Measurements from ENCODE around the gene MIGA1.
"Not testable (repeated sequence)": the region's sequence is repeated elsewhere in the genome, so short reads cannot be mapped to it uniquely, and the experiment has no call there.

MIGA1 gene

GRCh38 chr1:77797991-77798390, 18.5 kb downstream of the MIGA1 start:
- DNase-seq (ENCODE audit: low read depth): no peak

DNA sequence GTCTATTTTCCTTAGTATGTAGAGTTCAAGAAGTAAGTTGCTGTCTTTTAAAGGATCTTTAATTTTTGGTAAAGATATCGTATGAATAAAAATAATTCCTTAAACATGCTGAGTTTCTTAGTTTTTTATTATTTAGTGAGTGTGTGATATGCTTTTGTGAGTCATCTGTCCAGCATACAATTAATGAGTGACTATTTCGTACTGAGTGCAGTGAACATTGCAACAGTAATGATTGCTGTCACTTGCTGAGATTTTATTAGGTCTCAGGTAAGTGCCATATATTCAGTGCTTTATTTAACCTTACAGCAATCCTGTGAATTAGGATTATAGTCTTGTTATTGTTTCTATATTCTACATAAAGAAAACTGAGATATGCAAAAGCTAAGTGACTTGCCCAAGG, 22.6 kb downstream of the MIGA1 start:
- no peak for DNase-seq (ENCODE audit: low read depth)

DNA sequence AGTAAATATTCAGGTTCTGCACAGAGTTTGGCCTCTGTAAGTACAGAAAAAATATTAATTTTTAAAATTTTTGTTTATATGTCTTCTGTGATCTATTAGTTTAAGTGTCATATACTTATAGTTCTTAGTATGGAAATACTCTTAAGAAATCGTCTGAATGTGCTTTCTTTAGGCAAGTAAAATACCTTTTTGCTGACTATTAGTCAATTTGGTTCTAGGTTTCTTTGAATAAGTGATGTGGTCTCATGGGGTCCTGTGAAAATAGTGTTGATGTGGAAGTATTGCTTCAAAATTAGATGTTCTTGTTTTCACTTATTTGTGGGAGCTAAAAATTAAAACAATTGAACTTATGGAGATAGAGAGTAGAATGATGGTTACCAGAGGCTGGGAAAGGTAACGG, 23.9 kb downstream of the MIGA1 start:
- DNase-seq (ENCODE audit: low read depth): no peak

- not testable (repeated sequence) for DNase-seq (ENCODE audit: low read depth)
Measured at GRCh38 chr1:77809787-77810462, 30.5 kb downstream of the MIGA1 start.

DNA sequence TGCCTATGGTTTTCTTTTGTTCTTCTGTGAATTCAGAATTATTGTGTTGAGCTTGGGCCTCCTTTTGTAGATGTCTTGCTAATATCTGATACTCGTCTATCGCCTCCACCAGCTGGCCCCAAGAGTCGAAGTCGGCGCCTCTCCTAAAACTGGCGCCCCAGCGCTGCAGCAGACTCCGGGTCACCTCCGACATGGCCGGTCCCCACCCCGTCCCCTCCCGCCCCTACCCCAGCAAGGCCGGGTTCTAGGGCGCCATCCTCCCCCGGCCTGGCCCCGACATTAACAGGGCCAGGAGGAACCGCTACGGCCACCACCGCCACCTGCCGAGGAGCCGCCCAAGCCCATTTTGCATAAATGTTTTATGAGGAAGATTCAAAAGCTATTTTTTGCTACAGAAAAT, 32.1 kb downstream of the MIGA1 start:
- not testable (repeated sequence) for DNase-seq (ENCODE audit: low read depth)

DNA sequence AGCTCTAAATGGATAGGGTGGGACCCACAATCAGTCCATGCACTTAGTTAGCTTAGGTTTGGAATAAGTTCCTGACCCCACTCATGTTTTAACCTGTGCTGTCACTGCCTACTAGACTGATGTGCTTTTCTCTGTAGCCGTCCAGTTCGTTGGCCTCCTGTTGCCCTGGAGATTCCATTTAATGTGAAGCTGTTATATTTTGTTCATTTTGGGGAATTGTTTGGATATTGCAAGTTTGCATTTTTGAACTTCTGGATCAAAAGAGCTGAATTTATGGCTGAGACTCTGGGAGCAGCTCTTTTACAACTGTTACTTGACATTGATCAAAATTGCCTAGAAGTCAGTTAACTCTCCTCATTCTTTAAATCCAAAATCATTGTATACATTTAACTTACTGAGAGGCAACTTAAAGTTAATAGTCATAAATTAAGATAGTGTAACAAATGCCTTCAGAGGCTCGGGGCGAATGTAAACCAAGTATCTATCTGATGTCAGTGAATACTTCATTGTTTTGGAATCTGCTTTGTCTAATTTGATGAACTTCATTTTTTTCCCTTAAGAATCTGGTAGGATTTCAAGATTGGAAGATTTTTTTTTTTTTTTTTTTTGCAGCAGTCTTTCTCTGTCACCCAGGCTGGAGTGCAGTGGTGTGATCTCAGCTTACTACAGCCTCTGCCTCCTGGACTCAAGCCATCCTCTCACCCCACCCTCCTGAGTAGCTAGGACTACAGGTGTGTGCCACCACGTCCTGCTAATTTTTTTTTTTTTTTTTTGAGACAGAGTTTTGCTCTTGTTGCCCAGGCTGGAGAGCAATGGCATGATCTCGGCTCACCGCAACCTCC, 38.1 kb downstream of the MIGA1 start:
- no peak for DNase-seq (ENCODE audit: low read depth)

DNA sequence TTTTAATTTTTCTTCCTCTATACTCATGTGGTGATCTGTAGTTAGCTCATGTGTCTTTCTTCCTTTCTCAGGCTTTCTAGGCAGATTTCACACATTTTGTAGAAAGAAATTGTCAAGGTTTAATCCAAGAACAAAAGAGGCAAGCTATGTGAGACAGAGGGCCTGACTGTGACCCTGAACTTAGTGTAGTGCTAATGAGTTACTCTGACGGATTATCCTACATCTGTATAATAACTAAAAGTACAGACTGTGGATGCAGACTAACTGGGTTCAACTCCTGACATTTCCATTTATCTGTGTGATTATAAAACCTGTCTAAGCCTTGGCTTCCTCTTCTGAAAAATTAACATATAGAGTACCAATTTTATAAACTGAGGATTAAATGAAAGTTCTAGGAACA, 40.7 kb downstream of the MIGA1 start:
- DNase-seq (ENCODE audit: low read depth): no peak

DNA sequence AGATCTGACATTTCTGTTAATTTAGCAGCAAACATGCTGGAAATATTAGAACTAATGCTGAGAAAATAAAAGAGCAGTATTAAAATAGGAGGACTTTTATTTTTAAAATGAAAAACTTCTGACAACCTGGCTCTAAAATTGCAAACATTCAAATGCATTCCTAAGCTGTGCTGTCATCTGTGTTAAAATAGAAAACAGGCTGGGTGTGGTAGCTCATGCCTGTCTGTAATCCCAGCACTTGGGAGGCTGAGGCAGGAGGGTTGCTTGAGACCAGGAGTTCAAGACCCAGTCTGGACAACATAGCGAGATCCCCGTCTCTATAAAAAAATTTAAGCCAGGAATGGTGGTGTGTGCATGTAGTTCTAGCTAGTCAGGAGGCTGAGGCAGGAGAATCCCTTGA, 44.6 kb downstream of the MIGA1 start:
- DNase-seq (ENCODE audit: low read depth): no peak

DNA sequence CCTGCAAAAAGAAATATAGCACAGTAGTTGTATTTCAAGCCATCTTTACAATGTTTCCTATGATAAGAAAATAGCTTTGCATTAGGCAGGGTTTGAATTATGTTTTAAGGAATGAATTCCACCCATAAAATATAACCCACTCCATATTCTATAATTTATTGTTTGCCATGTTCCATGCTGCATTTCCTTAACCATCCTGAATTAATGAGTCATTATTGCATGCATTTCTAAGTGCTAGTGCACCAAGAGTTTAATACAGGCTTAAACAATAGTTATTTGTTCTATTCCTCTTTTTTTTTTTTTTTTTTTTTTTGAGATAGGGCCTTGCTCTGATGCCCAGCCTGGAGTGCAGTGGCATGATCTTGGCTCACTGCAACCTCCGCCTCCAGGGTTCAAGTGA, 45.2 kb downstream of the MIGA1 start:
- no peak for DNase-seq (ENCODE audit: low read depth)

DNA sequence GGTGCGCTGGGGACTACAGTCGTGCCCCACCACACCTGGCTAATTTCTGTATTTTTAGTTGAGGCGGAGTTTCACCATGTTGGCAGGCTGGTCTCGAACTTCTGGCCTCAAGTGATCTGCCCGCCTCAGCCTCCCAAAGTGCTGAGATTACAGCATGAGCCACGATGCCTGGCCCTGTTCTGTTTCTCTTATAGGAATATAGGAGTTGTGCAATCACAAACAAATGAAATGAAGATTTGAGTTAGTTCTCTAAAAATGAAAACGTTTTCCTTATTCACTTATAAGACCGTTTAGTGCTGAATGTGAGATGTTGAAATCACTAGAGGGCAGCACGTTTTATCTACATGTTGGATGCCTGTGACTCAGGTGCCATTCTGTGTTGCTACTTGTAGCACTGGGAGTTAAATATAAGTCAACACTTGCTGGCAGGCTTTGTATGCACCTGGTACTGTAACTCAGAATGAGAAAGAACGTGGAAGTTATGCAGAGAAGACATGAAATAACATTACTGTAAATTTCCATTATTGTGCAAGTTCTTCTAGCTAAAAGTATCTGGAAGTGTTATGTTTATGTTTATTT, 45.8 kb downstream of the MIGA1 start:
- DNase-seq (ENCODE audit: low read depth): no peak

GRCh38 chr1:77826851-77827250, 47.4 kb downstream of the MIGA1 start:
- DNase-seq (ENCODE audit: low read depth): not testable (repeated sequence)

GRCh38 chr1:77828098-77828497, 48.6 kb downstream of the MIGA1 start:
- no peak for DNase-seq (ENCODE audit: low read depth)

GRCh38 chr1:77829851-77830250, 50.4 kb downstream of the MIGA1 start:
- DNase-seq (ENCODE audit: low read depth): no peak

GRCh38 chr1:77830946-77831345, 51.5 kb downstream of the MIGA1 start:
- DNase-seq (ENCODE audit: low read depth): no peak

GRCh38 chr1:77831566-77831965, 52.1 kb downstream of the MIGA1 start:
- no peak for DNase-seq (ENCODE audit: low read depth)

DNA sequence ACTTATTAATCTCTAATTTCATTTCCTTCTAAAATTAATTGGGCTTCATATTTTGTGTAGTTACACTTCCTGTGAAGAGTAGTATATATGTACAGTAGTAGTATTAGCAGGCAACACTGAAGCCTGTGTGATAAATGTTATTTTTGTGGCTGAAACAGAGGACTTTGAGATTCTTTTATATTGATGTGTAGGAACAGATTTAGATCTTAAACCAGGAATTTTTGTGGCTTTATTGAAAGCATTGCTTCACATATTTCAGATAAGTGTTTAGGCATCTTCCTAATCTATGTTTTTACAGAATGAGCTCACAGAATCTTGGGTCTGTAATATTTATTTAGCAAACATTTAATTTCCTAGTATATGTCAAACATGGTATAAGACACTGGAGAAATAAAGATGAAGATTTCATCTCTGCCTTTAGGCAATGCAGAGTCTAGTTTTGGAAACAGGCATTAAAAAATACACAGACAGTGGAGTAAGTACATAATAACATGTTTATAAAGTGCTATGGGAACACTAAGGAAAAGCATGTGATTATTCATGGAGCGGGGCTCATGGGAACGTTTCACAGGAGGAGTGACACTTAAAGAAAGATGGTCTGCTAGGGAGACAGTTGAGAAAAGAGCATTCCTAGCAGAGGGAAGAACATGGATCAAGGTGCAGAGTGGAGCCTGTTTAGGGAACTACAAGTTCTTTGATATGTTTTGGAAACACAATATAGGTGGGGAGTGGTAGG, 52.7 kb downstream of the MIGA1 start:
- DNase-seq (ENCODE audit: low read depth): no peak

GRCh38 chr1:77832901-77833300, 53.5 kb downstream of the MIGA1 start:
- no peak for DNase-seq (ENCODE audit: low read depth)

DNA sequence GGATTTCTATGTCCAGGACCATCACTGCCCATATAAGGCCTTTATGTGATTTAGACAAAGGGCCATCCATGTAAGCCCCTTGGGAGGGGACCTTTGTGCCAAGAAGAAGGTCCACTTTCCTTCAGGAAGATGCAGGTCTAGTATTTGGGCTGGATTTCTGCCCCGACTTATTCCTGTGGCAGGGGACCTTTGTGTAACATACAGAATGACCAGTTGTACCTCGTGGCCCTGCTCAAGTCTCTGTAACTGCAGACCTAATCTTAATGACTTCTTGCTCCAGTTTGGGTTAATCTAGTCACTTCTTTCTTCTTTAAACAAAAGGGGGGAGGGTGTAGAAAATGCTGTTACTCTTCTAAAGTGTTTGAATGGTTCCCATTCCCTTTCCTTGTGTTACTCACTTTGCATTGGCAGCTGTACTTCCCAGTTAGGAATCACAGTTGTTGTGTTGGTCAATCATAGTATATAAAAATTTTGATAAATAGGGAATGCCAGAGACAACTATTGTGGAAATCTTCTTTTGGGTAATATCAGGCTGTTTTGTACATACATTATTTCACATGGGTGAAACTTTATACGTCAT, 54.2 kb downstream of the MIGA1 start:
- no peak for DNase-seq (ENCODE audit: low read depth)

DNA sequence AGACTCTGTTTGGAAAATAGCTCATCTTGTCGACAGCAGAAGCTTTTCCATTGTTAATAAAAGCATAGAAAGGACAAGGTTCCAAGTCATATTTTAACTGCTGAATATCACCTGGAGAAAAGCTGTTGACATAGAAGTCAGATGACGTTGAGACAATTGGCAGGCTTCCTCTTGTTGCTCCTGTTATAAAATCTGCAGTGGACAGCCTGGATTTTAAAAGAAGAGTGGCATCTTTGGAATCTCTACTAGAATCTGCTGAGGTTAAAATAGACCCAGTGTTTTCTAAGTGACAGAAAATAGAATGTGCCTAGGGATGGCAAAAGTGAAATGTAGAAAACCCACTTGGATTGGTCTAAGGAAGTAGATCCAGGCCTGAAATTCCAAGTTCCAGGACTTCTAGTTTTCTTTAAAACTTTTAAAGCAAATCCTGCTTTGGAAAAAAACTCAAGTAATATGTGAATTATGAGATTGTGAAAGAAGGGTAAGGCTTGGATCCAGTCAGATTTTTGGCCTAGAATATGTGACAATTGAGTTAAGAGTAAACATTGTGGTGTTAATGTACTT, 55.4 kb downstream of the MIGA1 start:
- DNase-seq (ENCODE audit: low read depth): no peak

GRCh38 chr1:77841574-77841973, 62.1 kb downstream of the MIGA1 start:
- no peak for DNase-seq (ENCODE audit: low read depth)

- DNase-seq (ENCODE audit: low read depth): no peak
Measured at GRCh38 chr1:77845951-77846350, 66.5 kb downstream of the MIGA1 start.

GRCh38 chr1:77846966-77847365, 67.5 kb downstream of the MIGA1 start:
- DNase-seq (ENCODE audit: low read depth): no peak

Measured in activated T-cell treated with anti-CD3 and anti-CD28 coated beads for 1 hour (primary cell).